OCI-LY1 (cell line): ENCODE measurements around the gene CCDC12.

ENCODE experiments used
- H2AFZ ChIP-seq: fragments of 200-600 bp; sonication (generic), shearing (Covaris generic); 2 replicates; pipeline ENCODE4 v1.6.0; 2014; ENCODE audit warnings: antibody characterized with exemption, mild to moderate bottlenecking, low read length
- H3F3A ChIP-seq: fragments of 200-600 bp; sonication (generic), shearing (Covaris generic); 2 replicates; pipeline ENCODE4 v1.6.0; 2014; ENCODE audit warnings: mild to moderate bottlenecking, antibody characterized with exemption, low read length, moderate library complexity; ENCODE audit not compliant: insufficient read depth
- H3K27ac ChIP-seq: fragments of 200-600 bp; sonication (generic); 2 replicates; pipeline ENCODE4 v1.5.1; 2014; ENCODE audit warnings: low read length, mixed run types, mild to moderate bottlenecking, low read depth; ENCODE audit not compliant: poor library complexity, severe bottlenecking
- H3K27me3 ChIP-seq: fragments of 200-600 bp; sonication (generic); 2 replicates; pipeline ENCODE4 v1.6.0; 2014; ENCODE audit warnings: antibody characterized with exemption, mild to moderate bottlenecking, low read length, moderate library complexity; ENCODE audit not compliant: insufficient read depth
- H3K36me3 ChIP-seq: fragments of 200-600 bp; sonication (generic); 2 replicates; pipeline ENCODE4 v1.6.1; 2014; ENCODE audit warnings: mild to moderate bottlenecking, antibody characterized with exemption, low read length, moderate library complexity, mixed read lengths; ENCODE audit not compliant: insufficient read depth
- H3K4me1 ChIP-seq: fragments of 200-600 bp; sonication (generic); 2 replicates; pipeline ENCODE4 v1.5.1; 2014; ENCODE audit warnings: mild to moderate bottlenecking, low read length, moderate library complexity; ENCODE audit not compliant: insufficient read depth, severe bottlenecking
- H3K4me2 ChIP-seq: fragments of 200-600 bp; sonication (generic), shearing (Covaris generic); 2 replicates; pipeline ENCODE4 v1.6.1; 2014; ENCODE audit warnings: low read length
- H3K4me3 ChIP-seq: fragments of 200-600 bp; sonication (generic); 2 replicates; pipeline ENCODE4 v1.5.1; 2014; ENCODE audit warnings: low read length, low read depth, mild to moderate bottlenecking, mixed read lengths; ENCODE audit not compliant: poor library complexity, severe bottlenecking
- H3K79me2 ChIP-seq: fragments of 200-600 bp; shearing (Covaris generic); 2 replicates; pipeline ENCODE4 v1.6.1; 2016; ENCODE audit warnings: mixed run types, low read length, mixed read lengths; ENCODE audit not compliant: insufficient read depth
- H3K9ac ChIP-seq: fragments of 200-600 bp; sonication (generic), shearing (Covaris generic); 2 replicates; pipeline ENCODE4 v1.6.1; 2014; ENCODE audit warnings: mild to moderate bottlenecking, low read length, mixed read lengths
- H3K9me2 ChIP-seq: fragments of 200-600 bp; sonication (generic), shearing (Covaris generic); 2 replicates; pipeline ENCODE4 v1.6.1; 2014; ENCODE audit warnings: low read depth, mild to moderate bottlenecking, low read length, mixed read lengths
- H3K9me3 ChIP-seq: fragments of 200-600 bp; shearing (Covaris generic); 2 replicates; pipeline ENCODE4 v1.6.1; 2014; ENCODE audit warnings: low read length, mixed read lengths
- H4K20me1 ChIP-seq: fragments of 200-600 bp; sonication (generic), shearing (Covaris generic); 2 replicates; pipeline ENCODE4 v1.6.0; 2016; ENCODE audit warnings: mild to moderate bottlenecking, low read length; ENCODE audit not compliant: insufficient read depth
- CTCF ChIP-seq: fragments of 200-600 bp; sonication (generic), shearing (Covaris generic); IDR thresholded peaks from 2 replicates; pipeline ENCODE4 v1.5.1; 2017; ENCODE audit warnings: mild to moderate bottlenecking, antibody characterized with exemption, low read length, moderate library complexity, mixed read lengths
- EZH2 ChIP-seq: fragments of 200-600 bp; sonication (generic), shearing (Covaris generic); IDR thresholded peaks from 2 replicates; pipeline ENCODE4 v1.8.0; 2017; ENCODE audit warnings: borderline replicate concordance, mixed run types, mild to moderate bottlenecking, antibody characterized with exemption, low read length, moderate library complexity, mixed read lengths

CCDC12 gene

GRCh38 chr3:46882377-46883053, 94.0 kb downstream of the CCDC12 start:
- Histone ChIP-seq H2AFZ (no peak overlapping the region), H3F3A (no peaks in the 10 kb centered on the region), H3K4me1 (peaks cover 6% of the 10 kb centered on the region), H3K9ac (no peak overlapping the region), H3K4me2 (peak overlapping the region; percentile 20; the same call in 1 of the 2 replicates), H4K20me1 (no peaks in the 10 kb centered on the region), H3K9me2 (no peaks in the 10 kb centered on the region), H3K36me3 (no peaks in the 10 kb centered on the region), H3K27ac (no peak overlapping the region), H3K9me3 (no peaks in the 10 kb centered on the region), H3K27me3 (peaks cover 10% of the 10 kb centered on the region; the same call in 1 of the 2 replicates), H3K79me2 (no peaks in the 10 kb centered on the region), H3K4me3 (no peak overlapping the region)
- TF ChIP-seq CTCF, result no peak
- TF ChIP-seq EZH2, result no peak

- H3K4me2 ChIP-seq, result peak overlapping the region; percentile 20; the same call in 1 of the 2 replicates
These were observed 94.8 kb downstream of the CCDC12 start for GRCh38 chr3:46881596-46882376.

More at GRCh38 chr3:46881596-46882376, 94.8 kb downstream of the CCDC12 start:
- H3K9me3 ChIP-seq, result no peaks in the 10 kb centered on the region
- H4K20me1 ChIP-seq, result no peaks in the 10 kb centered on the region
- H3K27me3 ChIP-seq, result peaks cover 10% of the 10 kb centered on the region; the same call in 1 of the 2 replicates
- no peak overlapping the region for H2AFZ ChIP-seq
- H3K36me3 ChIP-seq, result no peaks in the 10 kb centered on the region
- no peaks in the 10 kb centered on the region for H3F3A ChIP-seq
- no peak overlapping the region for H3K4me3 ChIP-seq
- H3K27ac ChIP-seq, result no peak overlapping the region
- H3K9me2 ChIP-seq, result no peaks in the 10 kb centered on the region
- TF ChIP-seq CTCF, result no peak
- TF ChIP-seq EZH2, result no peak
- H3K4me1 ChIP-seq, result peaks cover 6% of the 10 kb centered on the region
- no peak overlapping the region for H3K9ac ChIP-seq
- no peaks in the 10 kb centered on the region for H3K79me2 ChIP-seq
